HG02840 (cell line): ENCODE results near the gene PLEKHF1.

Experiments
- ATAC-seq: cut with Tn5 transposase; IDR thresholded peaks from one replicate; pipeline ENCODE4 v1.9.1; 2021; ENCODE audit warnings: mild to moderate bottlenecking, moderate library complexity, moderate number of reproducible peaks; ENCODE audit not compliant: unreplicated experiment, low FRiP score

The PLEKHF1 gene

GRCh38 chr19:29677001-29677817 lies 11.9 kb downstream of the PLEKHF1 start:
- ATAC-seq: no peak

GRCh38 chr19:29678484-29679106 lies 13.3 kb downstream of the PLEKHF1 start:
- no peak for ATAC-seq

GRCh38 chr19:29679598-29680210 lies 14.4 kb downstream of the PLEKHF1 start:
- ATAC-seq: no peak

GRCh38 chr19:29680447-29680846 lies 15.2 kb downstream of the PLEKHF1 start:
- ATAC-seq: no peak

DNA sequence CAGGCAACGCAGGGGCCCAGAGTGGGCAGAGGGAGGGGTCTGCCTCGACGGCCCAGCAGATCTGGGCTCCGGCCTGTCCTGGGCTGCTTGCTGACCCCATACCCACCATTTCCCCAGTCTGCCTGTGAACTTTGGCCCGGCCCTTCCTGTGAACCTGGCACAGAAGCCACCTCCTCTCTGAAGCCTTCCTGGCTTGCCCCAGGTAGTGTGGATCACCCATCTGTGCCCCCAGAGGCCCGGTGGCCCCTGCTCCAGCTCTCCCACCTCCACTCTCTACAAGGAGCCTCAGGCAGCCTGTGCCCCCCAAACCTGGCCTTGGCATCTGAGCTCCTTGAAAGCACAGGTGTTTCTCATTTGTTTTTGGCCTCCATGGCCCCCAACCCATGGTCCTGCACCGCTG lies 15.7 kb downstream of the PLEKHF1 start:
- no peak for ATAC-seq

GRCh38 chr19:29681422-29682235 lies 16.4 kb downstream of the PLEKHF1 start:
- no peak for ATAC-seq

DNA sequence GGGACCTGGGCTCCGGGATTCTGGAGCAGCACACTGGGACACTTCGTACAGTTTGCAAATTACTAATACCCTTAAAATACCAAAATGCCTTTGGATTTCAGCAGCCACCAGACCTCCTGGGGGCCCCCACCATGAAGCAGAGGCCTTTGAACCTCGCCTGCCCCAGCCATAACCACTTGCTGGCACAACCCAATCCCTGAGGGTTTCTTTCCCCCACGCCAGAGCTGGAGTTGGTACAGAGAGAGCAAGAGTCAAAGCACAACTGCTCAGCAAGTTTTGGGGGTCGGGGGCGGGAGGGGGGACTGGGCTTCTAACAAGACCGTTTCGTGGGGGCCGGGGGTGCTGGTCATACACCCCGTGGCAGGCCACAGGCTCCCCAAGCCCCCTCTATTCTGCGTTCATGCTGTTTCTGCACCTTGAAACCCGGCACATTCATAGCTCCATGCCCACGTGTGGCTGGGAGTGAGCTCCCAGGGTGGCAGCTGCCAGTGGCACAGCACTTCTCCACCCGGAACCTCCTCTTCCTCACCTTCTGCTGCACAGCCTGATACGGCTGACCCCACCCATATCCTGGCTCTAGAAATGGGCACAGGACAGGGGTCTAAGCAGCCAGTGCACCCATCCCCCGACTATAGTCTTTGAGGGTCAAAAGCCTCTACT lies 17.1 kb downstream of the PLEKHF1 start:
- no peak for ATAC-seq

GRCh38 chr19:29683009-29683408 lies 17.7 kb downstream of the PLEKHF1 start:
- no peak for ATAC-seq

DNA sequence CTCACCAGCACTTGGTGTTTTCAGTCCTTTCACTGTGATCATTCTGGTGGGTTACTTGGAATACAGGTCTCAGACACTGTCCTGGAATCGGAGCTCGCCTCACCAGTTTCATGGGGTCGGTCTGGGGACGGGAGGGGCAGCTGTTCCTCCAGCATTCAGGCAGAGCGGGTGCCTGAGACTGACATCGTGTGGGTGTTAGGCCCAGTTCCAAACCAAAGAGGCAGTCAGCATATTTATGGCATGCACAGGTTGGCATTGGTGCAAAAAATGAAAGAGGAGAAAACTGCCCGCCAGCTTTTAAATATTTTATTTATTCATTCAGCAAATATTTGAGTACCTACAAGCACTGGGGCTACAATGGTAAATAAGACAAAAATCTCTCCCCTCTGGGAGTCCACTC lies 20.1 kb downstream of the PLEKHF1 start:
- no peak for ATAC-seq

GRCh38 chr19:29686285-29686805 lies 21.1 kb downstream of the PLEKHF1 start:
- ATAC-seq: no peak

DNA sequence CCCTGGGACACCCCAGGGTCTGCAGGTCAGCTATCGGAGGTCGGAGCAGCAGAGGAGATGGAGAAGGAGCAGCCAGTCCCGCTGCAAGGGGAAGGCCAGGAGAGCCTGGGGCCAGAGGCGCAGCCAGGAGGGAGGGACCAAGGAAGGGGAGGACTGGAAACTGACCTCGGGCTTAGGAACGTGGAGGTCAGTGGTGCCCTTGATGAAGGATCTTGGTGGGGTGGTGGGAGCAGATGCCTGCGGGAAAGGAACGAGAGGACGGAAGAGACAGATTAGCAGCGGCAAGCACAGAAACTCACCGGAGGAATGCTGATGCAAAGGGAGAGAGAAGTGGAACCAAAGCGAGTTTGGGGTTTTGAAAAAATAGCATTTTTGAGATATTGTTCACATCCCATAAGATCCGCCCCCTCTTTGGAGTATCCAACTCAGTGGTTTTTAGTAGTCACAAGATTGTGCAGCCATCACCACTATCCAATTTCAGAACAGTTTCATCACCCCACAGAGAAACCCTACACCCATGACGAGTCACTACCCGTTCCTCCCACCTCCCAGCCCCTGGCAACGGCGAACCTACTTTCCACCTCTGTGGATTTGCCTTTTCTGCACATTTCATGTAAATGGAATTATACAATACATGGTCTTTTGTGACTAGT lies 22.1 kb downstream of the PLEKHF1 start:
- no peak for ATAC-seq

- no peak for ATAC-seq
Observed at GRCh38 chr19:29687897-29688728, 22.9 kb downstream of the PLEKHF1 start.

DNA sequence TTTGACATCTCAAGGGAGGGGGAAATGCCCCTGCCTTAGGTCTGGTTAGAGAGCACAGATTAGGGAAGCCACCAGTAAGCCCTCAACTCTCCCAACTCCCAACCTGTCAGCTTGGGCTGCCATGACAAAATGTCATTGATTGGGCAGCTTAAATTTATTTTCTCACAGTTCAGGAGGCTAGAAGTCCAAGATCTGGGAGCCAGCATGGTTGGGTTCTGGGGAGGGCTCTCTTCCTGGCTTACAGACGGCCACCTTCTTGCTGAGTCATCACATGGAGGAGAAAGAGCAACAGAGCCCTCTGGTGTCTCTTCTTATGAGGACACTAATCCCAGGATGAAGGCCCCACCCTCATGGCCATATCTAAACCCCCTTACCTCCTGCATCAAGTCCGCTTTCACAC lies 25.6 kb downstream of the PLEKHF1 start:
- no peak for ATAC-seq

- ATAC-seq: no peak
Observed at GRCh38 chr19:29694161-29694560, 28.9 kb downstream of the PLEKHF1 start.

- peak; percentile 79 for ATAC-seq
Observed at GRCh38 chr19:29694669-29695627, 29.7 kb downstream of the PLEKHF1 start.

DNA sequence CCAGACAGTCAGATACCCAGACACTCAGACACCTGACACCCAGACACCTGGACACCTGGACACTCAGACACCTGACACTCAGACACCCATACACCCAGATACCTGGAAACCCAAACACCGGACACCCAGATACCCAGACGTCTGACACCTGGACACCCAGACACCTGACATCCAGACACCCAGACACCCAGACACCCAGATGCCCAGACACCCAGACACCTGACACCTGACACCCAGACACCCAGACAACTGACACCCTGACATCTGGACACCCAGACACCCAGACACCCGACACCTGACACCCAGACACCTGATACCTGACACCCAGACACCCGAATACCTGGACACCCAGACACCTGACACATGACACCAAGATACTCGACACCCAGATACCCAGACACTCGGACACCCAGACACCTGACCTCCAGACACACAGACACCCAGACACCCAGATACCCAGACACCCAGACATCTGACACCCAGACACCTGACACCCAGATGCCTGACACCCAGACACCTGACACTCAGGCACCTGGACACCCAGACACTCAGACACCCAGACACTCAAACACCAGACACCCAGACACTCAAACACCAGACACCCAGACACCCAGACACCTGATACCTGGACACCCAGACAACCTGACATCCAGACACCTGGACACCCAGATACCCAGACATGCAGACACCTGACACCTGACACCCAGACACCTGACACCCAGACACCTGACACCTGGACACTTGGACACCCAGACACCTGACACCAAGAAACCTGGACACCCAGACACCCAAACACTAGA lies 30.7 kb downstream of the PLEKHF1 start:
- ATAC-seq: no peak

- ATAC-seq: no peak
Observed at GRCh38 chr19:29696565-29696846, 31.2 kb downstream of the PLEKHF1 start.
